Nucleus accumbens (tissue), 56 donors: ENCODE results near the gene ZNF100.
"Not testable (repeated sequence)": the region's sequence is repeated elsewhere in the genome, so short reads cannot be mapped to it uniquely, and the experiment has no call there.

ENCODE experiments used
- DNase-seq, 56 donors: peaks; one replicate each; lab custom pipeline; 2025; lab: John Stamatoyannopoulos, UW

The ZNF100 gene

DNA sequence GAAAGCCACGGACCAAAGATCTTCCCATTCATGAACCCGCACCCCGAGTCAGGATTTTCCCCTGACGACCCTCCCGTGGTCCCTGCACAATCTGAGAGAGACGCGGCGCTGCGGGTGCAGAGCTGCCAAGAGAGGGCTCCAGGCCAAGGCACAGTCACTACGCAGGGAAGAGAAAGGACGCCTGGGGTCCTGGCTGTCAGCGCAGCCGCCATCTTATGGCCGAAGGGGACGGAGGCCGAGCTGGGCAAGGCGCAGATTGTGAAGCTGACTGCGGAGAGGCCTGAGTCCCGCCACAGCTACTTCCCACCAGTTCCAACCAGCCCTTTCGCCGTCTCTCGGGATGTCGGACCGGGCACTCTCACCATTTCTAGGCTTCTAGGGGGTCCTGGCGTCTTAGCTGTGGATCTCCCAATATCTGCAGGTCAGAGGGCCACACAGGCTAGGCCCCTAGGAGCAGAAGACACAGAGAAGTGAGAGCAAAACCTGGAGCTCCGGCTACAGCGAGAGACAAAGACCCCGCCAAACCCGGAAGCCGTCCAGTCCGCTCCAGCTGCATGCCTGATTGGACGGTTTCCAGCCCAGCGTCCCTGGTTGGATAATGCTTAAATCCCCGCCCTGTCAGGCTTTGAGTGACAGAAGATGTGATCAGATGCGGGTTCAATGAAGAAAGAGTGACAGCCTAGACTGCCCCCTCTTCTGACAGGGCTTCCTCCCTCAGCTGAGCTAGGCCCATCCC is at the start of gene ZNF100:
ZNF100 (minus strand) TSS at position 515 of the 736 bp plus-strand sequence; CDS start at position 365, 150 bp downstream.
- peak; percentile 43 to 96 (median 82) for DNase-seq

DNA sequence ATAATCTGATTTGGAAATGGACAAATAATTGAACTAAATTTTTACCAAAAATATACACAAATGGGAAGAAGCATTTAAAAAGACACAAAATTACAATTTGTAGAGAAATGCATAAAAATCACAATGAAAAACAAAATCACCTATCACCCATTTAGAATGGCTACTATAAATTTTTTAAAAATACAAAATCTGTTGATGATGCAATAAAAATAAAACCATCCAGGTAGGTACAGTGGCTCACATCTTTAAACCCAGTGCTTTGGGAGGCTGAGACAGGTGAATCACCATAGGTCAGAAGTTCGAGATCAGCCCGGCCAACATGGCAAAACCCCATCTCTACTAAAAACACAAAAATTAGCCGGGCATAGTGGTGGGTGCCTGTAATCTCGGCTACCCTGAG is 45.1 kb upstream of the ZNF100 start:
- no peak for DNase-seq

DNA sequence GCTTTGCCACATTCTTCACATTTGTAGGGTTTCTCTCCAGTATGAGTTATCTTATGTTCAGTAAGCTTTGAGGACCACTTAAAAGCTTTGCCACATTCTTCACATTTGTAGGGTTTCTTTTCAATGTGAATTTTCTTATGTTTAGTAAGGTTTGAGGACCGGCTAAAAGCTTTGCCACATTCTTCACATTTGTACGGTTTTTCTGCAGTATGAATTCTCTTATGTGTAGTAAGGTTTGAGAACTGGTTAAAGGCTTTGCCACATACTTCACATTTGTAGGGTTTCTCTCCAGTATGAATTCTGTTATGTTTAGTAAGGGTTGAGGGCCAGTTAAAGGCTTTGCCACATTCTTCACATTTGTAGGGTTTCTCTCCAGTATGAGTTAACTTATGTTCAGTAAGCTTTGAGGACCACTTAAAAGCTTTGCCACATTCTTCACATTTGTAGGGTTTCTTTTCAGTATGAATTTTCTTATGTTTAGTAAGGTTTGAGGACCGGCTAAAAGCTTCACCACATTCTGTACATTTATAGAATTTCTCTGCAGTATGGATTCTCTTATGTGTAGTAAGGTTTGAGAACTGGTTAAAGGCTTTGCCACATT is 41.1 kb upstream of the ZNF100 start:
- not testable (repeated sequence) for DNase-seq

DNA sequence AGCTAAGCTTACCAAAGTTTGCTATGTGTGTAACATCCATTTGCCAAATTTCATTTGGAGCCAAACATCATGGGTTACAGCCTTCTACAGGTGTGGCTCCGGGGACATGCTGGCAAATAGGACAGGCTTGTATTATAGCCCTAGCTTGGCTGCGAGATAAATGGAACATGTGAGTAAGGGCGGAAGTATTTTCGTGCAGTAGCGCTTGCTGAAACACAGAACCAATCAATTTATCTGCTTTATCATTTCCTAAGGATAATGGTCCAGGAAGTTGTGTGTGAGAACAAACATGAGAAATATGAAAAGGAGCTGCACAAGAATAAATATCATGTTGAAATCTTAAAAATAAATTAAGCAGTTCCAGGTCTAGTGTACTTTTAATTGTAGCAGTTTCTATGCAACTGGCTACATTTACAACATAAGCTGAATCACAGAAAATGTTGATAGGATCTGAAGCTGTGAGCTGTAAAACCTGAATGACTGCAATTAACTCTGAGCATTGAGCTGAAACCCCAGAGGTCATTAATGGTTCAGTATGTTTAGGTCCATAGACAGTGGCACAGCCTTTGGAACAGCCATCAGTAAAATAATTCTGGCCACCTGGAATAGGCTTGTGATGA is 22.2 kb upstream of the ZNF100 start:
- no peak for DNase-seq

DNA sequence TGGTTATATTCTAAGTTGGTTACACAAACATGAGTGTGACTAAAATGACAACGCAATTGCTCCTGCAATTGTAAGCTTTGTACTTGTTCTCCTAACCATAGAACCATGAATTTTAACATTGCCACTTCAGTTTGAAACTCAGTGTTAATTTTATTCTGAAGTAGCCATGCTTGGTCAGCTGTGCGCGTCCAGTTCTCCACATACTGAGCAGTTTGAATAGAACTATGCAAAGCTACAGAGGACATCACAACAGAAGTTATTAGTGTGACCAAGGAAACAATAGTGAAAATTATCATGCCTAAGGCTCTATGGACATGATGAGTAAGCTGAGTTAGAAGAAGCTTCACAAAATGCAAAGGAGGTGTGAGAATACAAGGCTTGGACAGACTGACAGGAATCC is 19.6 kb upstream of the ZNF100 start:
- DNase-seq = no peak

DNA sequence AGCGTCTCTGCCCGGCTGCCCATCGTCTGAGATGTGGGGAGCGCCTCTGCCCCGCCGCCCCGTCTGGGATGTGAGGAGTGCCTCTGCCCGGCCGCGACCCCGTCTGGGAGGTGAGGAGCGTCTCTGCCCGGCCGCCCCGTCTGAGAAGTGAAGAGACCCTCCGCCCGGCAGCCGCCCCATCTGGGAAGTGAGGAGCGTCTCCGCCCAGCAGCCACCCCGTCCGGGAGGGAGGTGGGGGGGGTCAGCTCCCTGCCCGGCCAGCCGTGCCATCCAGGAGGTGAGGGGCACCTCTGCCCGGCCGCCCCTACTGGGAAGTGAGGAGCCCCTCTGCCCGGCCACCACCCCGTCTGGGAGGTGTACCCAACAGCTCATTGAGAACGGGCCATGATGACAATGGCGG is 8.4 kb upstream of the ZNF100 start:
- not testable (repeated sequence) for DNase-seq

DNA sequence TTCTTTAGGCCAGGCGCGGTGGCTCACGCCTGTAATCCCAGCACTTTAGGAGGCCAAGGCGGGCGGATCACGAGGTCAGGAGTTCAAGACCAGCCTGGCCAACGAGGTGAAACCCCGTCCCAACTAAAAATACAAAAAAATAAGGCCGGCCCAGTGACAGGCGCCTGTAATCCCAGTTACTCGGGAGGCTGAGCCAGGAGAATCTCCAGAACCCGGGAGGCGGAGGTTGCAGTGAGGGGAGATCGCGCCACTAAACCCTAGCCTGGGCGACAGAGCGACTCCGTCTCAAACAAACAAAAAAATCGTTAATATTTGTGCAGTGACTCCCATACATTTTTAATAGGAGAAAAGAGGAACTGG is 694 bp downstream of the ZNF100 start:
- DNase-seq = not testable (repeated sequence)

DNA sequence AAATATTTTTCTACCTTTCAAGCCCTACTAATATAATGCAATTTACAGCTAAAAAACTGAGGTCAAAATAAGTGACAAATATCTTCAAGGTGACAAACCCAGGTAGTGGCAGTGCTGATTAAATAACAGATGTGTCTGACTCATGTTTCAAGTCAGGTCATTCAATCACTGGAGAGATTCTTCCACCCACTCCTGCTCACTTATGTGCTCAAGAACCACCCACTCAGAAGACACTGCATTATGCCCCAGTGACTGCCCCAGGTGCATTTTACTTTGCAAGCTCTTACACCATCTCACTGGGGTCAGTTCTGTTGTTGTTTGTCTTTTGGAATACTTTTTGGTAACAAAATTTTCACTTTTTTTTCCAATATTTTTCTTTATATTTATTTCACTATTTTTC is 2.2 kb downstream of the ZNF100 start:
- DNase-seq = peak in 1 of 56 donors; percentile 6

DNA sequence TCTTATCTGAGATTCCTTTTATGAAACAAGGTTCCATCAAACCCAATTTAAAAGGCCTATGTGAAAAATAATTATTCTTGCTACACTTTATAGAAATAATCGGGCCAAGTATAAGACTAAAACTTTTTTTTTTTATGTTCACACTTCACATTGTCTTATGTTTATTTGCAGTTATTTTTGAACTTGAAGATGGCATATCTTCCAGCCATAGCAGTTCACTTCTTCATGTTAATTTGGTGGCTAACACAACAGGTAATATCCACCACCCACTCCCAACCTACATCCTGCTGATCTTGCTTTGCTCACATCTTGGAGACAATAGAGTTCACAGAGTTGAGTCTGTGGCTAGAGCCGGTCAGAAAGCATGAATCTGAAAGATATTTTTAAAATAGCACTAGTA is 5.8 kb downstream of the ZNF100 start:
- not testable (repeated sequence) for DNase-seq

DNA sequence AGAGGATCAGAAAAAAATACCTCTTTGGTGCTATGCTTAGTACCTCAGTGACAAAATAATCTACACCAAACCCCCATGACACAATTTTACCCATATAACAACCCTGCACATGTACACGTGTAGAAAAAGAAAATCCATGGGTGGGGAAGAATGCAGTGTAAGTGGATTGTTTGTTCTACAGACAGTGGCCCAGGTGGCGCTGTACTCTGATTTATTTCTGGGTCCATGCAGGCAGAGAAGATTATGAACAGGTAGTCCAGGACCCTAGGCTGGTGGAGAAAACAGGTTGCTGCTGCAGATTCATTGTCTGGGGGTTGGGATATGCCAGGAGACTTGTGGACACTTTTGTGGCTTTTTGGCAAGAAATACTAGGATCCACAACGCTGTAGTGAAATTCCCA is 9.1 kb downstream of the ZNF100 start:
- DNase-seq = no peak

DNA sequence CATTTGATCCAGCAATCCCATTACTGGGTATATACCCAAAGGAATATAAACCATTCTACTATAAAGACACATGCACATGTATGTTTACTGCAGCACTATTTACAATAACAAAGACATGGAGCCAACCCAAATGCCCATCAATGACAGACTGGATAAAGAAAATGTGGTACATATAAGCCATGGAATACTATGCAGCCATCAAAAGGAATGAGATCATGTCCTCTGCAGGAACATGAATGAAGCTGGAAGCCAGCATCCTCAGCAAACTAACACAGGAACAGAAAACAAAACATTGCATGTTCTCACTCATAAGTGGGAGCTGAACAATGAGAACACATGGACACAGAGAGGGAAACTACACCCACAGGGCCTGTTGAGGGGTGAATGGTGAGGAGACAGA is 11.8 kb downstream of the ZNF100 start:
- DNase-seq = not testable (repeated sequence)

DNA sequence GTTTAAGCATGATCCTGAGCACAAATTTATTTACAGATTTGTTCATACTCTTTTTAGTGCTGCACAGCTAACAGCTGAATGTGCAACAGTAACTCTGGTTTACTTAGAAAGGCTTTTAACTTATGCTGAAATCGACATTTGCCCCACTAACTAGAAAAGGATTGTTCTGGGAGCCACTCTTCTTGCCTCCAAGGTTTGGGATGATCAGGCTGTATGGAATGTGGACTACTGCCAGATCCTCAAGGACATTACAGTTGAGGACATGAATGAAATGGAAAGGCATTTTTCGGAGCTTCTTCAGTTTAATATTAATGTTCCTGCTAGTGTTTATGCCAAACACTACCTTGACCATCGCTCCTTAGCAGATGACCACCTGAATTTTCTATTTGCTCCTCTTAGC is 16.0 kb downstream of the ZNF100 start:
- DNase-seq = no peak

DNA sequence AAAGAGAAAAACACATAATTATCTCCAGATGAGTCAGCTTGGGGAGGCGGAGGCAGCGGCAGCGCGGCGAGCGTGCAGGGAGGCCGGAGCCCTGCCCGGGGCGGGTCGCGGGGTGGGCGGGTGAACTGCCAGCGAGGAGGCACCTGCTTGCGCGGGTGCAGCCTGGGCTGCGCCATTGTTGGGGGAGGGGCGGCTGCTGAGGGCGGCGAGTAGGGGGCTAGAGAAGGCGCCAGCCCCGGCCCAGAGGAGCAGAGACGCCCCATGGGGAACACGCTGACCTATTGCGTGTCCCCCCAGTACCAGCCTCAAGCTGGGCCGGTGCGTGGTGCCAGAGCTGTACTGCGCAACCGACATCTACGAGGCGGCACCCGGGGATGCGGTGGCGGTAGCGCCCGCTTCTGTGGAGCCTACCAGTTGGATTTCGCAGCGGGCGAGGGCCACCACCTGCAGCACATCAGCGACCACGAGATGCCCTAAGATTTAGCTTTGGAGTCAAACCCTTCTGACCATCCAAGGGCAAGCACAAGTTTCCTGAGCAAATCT is 16.7 kb downstream of the ZNF100 start:
- no peak for DNase-seq

DNA sequence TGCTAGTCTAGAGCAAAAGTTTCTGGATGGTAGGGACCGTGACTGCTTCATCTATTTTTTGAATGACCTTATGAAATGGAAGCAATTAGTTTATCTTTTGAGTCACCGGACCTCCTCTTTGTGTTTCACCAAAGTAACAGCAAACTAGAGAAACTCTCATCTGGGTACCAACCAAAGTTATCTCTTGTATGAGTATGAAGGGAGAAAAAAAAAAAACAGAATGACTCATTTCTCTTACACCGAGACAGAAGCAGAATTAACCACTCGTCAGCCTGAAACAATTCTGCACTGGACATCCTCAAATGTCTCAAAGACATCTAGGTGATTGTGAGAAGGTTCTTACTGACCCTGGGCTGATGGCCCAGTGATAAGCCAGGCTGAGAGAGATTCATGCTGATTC is 18.3 kb downstream of the ZNF100 start:
- no peak for DNase-seq

DNA sequence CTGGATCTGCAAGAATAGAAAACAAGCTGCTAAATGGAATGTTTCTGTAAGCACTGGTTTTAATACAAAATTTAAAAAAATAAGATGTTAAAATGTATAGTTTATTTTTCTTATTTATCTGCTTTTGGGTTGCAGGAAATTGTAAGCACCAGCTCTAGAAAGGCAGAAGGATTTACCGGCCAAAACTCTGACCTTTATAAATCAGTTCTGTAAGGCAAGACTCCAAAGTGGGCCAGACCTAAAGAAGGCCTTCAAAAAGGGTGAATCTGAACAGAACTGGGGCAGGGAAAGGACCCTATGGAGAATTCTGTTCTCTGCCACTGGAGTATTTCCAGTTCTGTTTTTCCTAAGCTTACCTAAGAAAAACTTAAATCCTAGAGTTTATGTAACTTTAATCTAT is 19.3 kb downstream of the ZNF100 start:
- no peak for DNase-seq

DNA sequence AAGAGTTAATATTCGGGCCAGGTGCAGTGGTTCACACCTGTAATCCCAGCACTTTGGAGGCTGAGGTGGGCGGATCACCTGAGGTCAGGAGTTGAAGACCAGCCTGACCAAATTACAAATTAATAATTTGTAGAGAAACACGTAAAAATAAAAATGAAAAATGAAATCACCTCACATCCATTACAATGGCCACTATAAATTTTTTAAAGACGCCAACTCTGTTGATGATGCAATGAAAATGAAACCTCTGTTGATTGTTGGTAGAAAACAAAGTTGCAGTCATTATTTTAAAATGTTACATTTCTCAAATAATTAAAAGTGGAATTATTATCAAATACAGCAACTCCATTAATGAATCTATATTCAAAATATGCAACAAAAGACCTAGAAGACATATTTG is 26.8 kb downstream of the ZNF100 start:
- DNase-seq = no peak

DNA sequence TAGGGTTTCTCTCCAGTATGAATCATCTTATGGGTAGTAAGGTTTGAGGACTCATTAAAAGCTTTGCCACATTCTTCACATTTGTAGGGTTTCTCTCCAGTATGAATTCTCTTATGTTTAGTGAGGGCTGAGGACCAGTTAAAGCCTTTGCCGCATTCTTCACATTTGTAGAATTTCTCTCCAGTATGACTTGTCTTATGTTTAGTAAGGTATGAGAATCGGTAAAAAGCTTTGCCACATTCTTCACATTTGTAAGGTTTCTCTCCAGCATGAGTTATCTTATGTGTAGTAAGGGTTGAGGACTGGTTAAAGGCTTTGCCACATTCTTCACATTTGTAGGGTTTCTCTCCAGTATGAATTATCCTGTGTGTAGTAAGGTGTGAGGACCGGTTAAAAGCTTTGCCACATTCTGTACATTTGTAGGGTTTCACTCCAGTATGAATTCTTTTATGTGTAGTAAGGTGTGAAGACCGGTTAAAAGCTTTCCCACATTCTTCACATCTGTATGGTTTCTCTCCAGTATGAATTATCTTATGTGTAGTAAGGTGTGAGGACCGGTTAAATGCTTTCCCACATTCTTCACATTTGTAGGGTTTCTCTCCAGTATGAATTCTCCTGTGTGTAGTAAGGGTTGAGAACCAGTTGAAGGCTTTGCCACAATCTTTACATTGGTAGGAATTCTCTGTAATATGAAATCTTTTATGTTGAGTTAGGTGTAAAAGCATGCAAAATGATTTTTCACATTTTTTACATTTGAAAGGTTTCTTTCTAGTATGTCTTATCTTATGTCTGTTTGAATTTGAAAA is 40.2 kb downstream of the ZNF100 start:
- DNase-seq = not testable (repeated sequence)

DNA sequence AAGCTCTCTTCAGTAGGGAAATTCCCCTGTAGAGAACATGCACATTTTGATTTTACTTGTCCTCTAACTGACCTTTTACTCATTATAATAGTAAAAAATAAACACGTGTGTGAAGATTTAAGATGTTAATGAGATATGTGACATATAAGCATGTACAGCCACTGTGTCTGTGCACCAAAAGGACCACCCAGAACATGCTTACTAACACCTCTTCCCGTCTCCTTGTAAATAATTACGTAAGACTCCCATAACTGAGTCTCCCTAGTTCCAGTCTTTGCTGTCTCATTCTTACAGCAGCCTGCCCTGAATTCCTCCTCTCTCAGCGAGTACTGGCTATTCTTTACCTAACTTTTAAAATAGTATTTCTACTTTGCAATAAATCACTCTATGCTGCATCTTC is 53.6 kb downstream of the ZNF100 start:
- DNase-seq = no peak

DNA sequence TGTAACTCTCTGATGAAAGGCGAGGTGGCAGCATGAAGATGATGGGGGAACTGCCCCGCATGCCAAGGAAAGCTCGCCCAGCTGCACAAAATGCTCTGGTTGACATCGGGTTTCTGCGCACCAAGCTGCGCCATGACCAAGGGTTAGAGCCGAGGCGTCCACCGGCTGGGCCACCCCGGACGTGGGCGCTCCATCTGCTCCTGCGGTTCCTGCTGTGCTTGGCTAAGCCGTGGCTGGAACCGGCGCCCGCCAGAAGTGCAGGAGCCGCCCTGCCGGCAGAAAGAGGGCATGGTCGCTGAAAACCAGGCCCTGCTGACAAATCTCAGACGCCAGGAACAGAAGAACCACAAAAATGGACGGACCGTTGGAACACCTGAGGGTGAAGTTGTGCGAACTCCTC is 57.9 kb downstream of the ZNF100 start:
- no peak for DNase-seq

DNA sequence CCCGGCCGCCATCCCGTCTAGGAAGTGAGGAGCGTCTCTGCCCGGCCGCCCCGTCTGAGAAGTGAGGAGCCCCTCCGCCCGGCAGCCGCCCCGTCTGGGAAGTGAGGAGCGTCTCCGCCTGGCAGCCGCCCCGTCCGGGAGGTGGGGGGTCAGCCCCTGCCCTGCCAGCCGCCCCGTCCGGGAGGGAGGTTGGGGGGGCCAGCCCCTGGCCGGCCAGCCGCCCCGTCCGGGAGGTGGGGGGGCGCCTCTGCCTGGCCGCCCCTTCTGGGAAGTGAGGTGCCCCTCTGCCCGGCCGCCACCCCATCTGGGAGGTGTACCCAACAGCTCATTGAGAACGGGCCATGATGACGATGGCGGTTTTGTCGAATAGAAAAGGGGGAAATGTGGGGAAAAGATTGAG is 59.5 kb downstream of the ZNF100 start:
- not testable (repeated sequence) for DNase-seq

DNA sequence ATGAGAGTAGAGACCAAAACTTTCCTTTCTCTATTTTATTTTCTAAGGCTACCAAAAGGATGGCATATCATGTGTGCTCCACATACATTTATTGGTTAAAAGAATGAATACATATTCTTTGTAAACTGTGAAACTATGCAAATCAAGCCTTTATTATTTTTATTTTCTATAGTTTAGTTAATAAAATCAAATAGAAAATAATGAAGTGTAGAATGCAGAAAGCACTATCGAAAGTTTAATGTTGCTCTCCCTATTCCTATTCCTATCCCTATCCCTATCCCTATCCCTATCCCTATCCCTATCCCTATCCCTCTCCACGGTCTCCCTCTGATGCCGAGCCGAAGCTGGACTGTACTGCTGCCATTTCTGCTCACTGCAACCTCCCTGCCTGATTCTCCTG is 60.3 kb downstream of the ZNF100 start:
- no peak for DNase-seq
